Measurements from ENCODE around the gene HTR5A. TPM values are rescaled to one million over a fixed set of nuclear protein-coding genes. Genes with fewer than 3 reads are reported as not detected.

Gene HTR5A
- total and polyA plus RNA-seq, 2 experiments from 2014 or later = not detected

DNA sequence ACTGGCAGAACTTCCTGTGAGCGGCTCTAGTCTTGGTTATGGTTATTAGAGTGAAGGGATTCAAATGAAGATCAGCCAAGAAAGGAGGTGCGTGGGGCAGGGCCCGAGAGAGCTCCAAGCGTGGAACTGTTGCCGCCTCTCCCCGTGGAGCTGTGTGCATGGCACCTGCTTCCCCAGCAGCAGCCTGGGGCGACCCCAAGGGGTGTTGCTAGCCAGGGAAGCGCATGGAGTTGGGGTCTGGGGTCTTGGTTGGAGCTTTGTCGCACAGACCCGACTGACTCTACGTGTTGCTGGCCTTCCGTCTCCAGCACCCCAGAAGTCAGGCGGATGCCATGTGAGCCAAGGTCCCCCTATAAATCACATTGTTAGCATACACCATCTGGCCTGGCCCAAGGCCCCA, 61.0 kb downstream of the HTR5A start:
- TF ChIP-seq EZH2phosphoT487 (IDR thresholded peaks at IDR 0.05; ENCODE audit: unreplicated experiment) = no peak
- TF ChIP-seq ZNF114 (CRISPR knock-in tag; IDR thresholded peaks at IDR 0.05) = no peak
- no peak for TF ChIP-seq CREB1 (CRISPR knock-in tag; IDR thresholded peaks at IDR 0.05; ENCODE audit: low read depth)
- TF ChIP-seq, protein P1, sequence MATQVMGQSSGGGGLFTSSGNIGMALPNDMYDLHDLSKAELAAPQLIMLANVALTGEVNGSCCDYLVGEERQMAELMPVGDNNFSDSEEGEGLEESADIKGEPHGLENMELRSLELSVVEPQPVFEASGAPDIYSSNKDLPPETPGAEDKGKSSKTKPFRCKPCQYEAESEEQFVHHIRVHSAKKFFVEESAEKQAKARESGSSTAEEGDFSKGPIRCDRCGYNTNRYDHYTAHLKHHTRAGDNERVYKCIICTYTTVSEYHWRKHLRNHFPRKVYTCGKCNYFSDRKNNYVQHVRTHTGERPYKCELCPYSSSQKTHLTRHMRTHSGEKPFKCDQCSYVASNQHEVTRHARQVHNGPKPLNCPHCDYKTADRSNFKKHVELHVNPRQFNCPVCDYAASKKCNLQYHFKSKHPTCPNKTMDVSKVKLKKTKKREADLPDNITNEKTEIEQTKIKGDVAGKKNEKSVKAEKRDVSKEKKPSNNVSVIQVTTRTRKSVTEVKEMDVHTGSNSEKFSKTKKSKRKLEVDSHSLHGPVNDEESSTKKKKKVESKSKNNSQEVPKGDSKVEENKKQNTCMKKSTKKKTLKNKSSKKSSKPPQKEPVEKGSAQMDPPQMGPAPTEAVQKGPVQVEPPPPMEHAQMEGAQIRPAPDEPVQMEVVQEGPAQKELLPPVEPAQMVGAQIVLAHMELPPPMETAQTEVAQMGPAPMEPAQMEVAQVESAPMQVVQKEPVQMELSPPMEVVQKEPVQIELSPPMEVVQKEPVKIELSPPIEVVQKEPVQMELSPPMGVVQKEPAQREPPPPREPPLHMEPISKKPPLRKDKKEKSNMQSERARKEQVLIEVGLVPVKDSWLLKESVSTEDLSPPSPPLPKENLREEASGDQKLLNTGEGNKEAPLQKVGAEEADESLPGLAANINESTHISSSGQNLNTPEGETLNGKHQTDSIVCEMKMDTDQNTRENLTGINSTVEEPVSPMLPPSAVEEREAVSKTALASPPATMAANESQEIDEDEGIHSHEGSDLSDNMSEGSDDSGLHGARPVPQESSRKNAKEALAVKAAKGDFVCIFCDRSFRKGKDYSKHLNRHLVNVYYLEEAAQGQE (IDR thresholded peaks at IDR 0.05; ENCODE audit: unreplicated experiment) = no peak
- TF ChIP-seq, protein P2, sequence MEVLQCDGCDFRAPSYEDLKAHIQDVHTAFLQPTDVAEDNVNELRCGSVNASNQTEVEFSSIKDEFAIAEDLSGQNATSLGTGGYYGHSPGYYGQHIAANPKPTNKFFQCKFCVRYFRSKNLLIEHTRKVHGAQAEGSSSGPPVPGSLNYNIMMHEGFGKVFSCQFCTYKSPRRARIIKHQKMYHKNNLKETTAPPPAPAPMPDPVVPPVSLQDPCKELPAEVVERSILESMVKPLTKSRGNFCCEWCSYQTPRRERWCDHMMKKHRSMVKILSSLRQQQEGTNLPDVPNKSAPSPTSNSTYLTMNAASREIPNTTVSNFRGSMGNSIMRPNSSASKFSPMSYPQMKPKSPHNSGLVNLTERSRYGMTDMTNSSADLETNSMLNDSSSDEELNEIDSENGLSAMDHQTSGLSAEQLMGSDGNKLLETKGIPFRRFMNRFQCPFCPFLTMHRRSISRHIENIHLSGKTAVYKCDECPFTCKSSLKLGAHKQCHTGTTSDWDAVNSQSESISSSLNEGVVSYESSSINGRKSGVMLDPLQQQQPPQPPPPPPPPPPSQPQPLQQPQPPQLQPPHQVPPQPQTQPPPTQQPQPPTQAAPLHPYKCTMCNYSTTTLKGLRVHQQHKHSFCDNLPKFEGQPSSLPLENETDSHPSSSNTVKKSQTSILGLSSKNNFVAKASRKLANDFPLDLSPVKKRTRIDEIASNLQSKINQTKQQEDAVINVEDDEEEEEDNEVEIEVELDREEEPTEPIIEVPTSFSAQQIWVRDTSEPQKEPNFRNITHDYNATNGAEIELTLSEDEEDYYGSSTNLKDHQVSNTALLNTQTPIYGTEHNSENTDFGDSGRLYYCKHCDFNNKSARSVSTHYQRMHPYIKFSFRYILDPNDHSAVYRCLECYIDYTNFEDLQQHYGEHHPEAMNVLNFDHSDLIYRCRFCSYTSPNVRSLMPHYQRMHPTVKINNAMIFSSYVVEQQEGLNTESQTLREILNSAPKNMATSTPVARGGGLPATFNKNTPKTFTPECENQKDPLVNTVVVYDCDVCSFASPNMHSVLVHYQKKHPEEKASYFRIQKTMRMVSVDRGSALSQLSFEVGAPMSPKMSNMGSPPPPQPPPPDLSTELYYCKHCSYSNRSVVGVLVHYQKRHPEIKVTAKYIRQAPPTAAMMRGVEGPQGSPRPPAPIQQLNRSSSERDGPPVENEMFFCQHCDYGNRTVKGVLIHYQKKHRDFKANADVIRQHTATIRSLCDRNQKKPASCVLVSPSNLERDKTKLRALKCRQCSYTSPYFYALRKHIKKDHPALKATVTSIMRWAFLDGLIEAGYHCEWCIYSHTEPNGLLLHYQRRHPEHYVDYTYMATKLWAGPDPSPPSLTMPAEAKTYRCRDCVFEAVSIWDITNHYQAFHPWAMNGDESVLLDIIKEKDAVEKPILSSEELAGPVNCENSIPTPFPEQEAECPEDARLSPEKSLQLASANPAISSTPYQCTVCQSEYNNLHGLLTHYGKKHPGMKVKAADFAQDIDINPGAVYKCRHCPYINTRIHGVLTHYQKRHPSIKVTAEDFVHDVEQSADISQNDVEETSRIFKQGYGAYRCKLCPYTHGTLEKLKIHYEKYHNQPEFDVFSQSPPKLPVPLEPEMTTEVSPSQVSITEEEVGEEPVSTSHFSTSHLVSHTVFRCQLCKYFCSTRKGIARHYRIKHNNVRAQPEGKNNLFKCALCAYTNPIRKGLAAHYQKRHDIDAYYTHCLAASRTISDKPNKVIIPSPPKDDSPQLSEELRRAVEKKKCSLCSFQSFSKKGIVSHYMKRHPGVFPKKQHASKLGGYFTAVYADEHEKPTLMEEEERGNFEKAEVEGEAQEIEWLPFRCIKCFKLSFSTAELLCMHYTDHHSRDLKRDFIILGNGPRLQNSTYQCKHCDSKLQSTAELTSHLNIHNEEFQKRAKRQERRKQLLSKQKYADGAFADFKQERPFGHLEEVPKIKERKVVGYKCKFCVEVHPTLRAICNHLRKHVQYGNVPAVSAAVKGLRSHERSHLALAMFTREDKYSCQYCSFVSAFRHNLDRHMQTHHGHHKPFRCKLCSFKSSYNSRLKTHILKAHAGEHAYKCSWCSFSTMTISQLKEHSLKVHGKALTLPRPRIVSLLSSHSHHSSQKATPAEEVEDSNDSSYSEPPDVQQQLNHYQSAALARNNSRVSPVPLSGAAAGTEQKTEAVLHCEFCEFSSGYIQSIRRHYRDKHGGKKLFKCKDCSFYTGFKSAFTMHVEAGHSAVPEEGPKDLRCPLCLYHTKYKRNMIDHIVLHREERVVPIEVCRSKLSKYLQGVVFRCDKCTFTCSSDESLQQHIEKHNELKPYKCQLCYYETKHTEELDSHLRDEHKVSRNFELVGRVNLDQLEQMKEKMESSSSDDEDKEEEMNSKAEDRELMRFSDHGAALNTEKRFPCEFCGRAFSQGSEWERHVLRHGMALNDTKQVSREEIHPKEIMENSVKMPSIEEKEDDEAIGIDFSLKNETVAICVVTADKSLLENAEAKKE (CRISPR knock-in tag; IDR thresholded peaks at IDR 0.05) = no peak
- no peak for TF ChIP-seq EZH2 (IDR thresholded peaks at IDR 0.05; ENCODE audit: low read depth, unreplicated experiment)
- no peak for TF ChIP-seq JUNB (IDR thresholded peaks at IDR 0.05; ENCODE audit: unreplicated experiment)
- TF ChIP-seq POLR2AphosphoS5 (IDR thresholded peaks at IDR 0.05; ENCODE audit: low read depth) = no peak
- TF ChIP-seq NANOG (IDR thresholded peaks at IDR 0.05; ENCODE audit: borderline replicate concordance) = no peak
- TF ChIP-seq, protein P3, sequence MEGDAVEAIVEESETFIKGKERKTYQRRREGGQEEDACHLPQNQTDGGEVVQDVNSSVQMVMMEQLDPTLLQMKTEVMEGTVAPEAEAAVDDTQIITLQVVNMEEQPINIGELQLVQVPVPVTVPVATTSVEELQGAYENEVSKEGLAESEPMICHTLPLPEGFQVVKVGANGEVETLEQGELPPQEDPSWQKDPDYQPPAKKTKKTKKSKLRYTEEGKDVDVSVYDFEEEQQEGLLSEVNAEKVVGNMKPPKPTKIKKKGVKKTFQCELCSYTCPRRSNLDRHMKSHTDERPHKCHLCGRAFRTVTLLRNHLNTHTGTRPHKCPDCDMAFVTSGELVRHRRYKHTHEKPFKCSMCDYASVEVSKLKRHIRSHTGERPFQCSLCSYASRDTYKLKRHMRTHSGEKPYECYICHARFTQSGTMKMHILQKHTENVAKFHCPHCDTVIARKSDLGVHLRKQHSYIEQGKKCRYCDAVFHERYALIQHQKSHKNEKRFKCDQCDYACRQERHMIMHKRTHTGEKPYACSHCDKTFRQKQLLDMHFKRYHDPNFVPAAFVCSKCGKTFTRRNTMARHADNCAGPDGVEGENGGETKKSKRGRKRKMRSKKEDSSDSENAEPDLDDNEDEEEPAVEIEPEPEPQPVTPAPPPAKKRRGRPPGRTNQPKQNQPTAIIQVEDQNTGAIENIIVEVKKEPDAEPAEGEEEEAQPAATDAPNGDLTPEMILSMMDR (conservative IDR thresholded peaks at IDR 0.05; ENCODE audit: low read depth in 2 of 2) = no peak
- TF ChIP-seq, protein P4, sequence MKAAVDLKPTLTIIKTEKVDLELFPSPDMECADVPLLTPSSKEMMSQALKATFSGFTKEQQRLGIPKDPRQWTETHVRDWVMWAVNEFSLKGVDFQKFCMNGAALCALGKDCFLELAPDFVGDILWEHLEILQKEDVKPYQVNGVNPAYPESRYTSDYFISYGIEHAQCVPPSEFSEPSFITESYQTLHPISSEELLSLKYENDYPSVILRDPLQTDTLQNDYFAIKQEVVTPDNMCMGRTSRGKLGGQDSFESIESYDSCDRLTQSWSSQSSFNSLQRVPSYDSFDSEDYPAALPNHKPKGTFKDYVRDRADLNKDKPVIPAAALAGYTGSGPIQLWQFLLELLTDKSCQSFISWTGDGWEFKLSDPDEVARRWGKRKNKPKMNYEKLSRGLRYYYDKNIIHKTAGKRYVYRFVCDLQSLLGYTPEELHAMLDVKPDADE (IDR thresholded peaks at IDR 0.05) = no peak
- no peak for TF ChIP-seq ZNF331 (CRISPR knock-in tag; IDR thresholded peaks at IDR 0.05; ENCODE audit: low read depth)
- no peak for TF ChIP-seq STAT1 (IDR thresholded peaks at IDR 0.05; ENCODE audit: unreplicated experiment)
- Histone ChIP-seq H3F3A (replicated peaks; ENCODE audit: low read depth) (no peaks in the 10 kb centered on the region), H2AFZ (no peak overlapping the region), H3K27me3 (ENCODE audit: insufficient read depth) (no peaks in the 10 kb centered on the region), H3K4me2 (no peak overlapping the region), H3K9me2 (ENCODE audit: insufficient read depth) (no peaks in the 10 kb centered on the region), H4K20me1 (replicated peaks; ENCODE audit: insufficient read depth) (no peaks in the 10 kb centered on the region), H3K4me1 (ENCODE audit: insufficient read depth) (no peaks in the 10 kb centered on the region), H3K36me3 (ENCODE audit: insufficient read depth) (no peaks in the 10 kb centered on the region), H3K4me3 (no peak overlapping the region), H3K27ac (ENCODE audit: low read depth) (no peak overlapping the region), H3K79me2 (replicated peaks; ENCODE audit: insufficient read depth) (no peaks in the 10 kb centered on the region)
- H3K36me3 Mint-ChIP-seq (ENCODE audit: low read depth) = no peaks in the 10 kb centered on the region; the same call in 2 of the 3 replicates
- ATAC-seq = no peak
- no peaks in the 10 kb centered on the region for H3K27me3 Mint-ChIP-seq (ENCODE audit: insufficient read depth, low read depth, poor library complexity)
- no peaks in the 10 kb centered on the region for H3K4me1 Mint-ChIP-seq
- H3K4me3 Mint-ChIP-seq = no peak overlapping the region
- H3K9me3 Mint-ChIP-seq = no peaks in the 10 kb centered on the region; the same call in 2 of the 3 replicates
- H3K27ac Mint-ChIP-seq = no peak overlapping the region
- no peak for DNase-seq (ENCODE audit: low spot score)

All from GM23338 (cell line).